ENCODE results near the gene POLR3A.

Gene POLR3A

GRCh38 chr10:78047314-78047891, 18.1 kb upstream of the POLR3A start:
- peak; percentile 56 to 64 for DNase-seq (ENCODE audit: extremely low read depth in 1 of 2, low read depth in 1 of 2)

DNA sequence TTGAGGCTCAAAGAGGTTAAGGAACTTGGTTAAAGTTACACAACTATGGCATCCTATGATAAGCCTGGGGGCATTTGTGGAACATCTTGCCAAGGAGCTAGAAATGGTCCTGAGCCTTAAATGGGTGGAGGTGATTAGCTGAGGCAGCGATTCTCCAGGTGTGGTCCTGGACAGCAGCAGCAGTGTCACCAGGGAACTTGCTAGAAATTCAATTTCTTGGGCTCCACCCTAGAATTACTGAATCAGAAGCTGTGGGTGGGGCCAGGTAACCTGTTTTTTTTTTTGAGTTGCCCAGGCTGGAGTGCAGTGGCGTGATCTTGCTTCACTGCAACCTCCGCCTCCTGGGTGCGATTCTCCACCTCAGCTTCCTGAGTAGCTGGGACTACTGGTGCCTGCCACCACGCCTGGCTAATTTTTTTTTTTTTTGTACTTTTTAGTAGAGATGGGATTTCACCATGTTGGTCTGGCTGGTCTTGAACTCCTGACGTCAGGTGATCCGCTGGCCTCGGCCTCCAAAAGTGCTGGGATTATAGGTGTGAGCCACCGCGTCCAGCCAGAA, 17.5 kb upstream of the POLR3A start:
- no peak for DNase-seq (ENCODE audit: extremely low read depth in 1 of 2, low read depth in 1 of 2)

DNA sequence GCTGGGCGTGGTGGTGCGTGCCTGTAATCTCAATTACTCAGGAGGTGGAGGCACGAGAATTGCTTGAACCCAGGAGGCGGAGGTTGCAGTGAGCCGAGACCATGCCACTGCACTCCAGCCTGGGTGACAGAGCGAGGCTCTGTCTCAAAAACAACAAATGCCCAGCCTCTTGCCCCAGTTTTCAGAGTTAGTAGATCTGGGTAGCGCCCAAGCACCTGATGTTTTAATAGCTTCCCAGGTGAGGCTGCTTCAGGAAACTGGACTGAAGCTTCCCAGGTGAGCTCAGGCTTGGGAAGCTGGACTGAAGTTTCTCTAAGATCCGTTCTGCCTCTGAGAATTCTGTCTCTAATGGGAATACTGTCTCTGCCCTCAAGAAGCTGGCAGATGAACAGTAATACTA, 16.5 kb upstream of the POLR3A start:
- no peak for DNase-seq (ENCODE audit: extremely low read depth in 1 of 2, low read depth in 1 of 2)

GRCh38 chr10:78045237-78045636, 15.9 kb upstream of the POLR3A start:
- DNase-seq (ENCODE audit: extremely low read depth in 1 of 2, low read depth in 1 of 2), result no peak

DNA sequence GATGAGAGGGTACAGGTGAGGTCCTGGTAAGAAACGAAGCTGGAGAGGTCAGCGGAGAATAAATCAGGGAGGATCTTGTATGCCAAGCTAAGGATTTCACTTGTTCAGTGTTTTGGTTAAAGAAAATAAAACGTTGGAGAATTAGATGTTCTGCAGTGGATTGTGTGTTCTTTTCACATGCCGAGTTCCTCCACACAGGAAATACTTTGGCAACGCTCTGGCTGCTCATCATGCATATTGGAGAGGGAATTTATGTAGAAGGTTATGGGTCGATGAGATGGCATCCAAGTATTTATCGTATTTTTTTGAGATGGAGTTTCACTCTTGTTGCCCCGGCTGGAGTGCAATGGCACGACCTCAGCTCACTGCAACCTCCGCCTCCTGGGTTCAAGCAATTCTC, 15.4 kb upstream of the POLR3A start:
- DNase-seq (ENCODE audit: extremely low read depth in 1 of 2, low read depth in 1 of 2), result no peak

DNA sequence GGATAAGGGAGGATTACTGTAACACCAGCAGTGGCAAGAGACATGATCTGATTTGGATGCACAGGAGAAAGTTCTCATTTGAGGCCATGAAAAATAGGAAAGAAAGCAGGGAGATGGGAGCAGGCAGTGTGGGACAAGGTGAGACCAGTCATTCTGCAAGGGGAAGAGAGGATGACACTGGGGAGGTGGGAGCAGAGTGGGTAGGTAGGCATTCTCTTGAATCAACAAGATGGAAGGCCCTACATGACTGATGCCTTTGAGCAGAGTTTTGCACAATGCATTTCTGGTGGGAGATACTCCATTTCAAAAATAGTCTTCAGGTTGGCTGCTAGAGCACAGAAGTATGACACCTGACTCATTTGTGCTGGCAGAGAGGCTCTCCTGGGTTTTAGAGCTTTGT, 14.9 kb upstream of the POLR3A start:
- no peak for DNase-seq (ENCODE audit: extremely low read depth in 1 of 2, low read depth in 1 of 2)

DNA sequence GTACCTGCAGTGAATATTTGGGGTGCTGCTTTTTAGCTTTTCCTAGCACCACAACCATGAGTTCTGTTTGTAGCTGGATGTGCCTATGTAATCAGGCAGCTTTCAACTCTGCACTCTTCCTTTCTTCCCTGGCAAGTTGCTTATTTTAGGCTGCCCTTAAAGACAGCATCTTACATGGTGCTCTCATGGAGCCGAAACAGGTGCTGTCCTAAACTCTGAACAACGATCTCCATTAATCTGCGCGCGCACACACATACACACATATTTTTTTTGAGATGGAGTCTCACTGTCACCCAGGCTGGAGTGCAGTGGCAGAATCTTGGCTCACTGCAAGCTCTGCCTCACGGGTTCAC, 13.4 kb upstream of the POLR3A start:
- DNase-seq (ENCODE audit: extremely low read depth in 1 of 2, low read depth in 1 of 2), result no peak

DNA sequence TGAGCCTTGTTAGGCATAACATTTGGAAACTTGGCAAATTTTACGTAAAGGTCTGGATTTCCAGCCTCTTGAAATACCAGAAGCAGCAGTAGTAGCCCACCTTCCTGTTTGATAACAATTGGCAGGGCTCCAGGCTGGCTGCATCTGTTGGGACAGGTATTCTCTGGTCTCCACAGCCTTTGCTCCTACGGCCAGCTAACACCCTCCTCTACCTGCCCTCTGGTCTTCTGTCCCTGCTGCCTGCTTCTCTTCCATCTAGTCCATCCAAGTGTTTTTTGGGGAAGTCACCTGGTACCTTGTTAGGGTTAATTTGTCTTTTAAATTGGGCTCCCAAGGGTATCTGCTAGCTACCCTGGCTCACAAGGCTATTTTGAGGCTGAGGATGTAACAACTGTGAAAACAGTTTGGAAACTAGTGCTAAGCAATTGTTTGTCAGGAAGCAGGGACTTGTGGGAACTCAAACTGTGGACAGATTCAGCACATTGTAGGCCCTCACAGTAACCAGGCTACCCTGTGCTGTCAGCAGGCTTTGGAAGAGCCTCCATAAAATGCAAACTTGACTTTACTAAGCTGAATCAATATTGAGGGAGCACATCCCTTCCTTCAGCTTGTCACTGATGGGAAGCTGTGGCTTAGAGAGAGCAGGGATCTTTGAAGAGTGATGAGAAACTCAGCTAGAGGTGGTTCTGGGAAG, 12.9 kb upstream of the POLR3A start:
- DNase-seq (ENCODE audit: extremely low read depth in 1 of 2, low read depth in 1 of 2), result no peak

DNA sequence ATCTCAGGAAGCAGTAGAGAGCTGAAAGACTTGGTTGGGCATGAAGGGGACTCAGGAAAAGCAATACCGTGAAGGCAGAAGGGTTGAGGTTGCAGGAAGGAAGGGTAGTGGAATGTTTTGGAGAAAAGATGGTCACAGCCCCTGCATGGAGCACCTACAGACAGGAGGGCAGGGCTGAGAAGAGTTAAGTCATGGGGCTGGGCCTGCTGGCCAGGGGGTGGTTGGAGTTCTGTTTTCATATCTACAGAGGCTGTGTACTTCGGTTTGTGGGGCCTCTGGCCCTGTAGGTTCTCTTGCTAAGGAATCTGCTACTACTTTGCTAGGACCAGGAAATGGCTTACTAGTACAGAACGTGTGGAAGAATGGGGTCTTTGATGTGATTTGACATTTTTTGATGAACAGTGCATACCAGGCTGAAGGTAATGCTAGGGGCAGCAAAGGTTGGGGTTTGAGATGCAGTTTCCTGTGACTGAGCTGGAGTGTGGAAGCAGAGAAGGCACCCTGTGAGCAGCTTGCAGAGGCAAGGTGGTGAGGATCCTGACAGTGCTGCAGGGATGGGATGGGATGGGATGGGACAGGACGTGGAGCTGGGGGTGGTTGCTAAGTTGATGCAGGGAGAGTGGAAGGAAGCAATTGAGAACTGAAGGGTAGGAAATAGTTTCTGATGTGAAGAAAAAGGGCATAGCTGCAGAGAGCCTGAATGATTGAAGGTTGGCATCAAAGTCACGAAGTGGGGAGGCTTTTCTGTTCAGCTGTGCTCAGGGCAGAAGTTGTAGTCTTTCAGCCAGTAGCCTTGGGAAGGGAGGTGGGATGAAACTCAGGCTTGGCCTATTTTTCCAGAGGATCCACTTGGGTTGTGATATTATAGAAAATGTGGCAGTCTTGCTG, 12.1 kb upstream of the POLR3A start:
- DNase-seq (ENCODE audit: extremely low read depth in 1 of 2, low read depth in 1 of 2), result no peak

DNA sequence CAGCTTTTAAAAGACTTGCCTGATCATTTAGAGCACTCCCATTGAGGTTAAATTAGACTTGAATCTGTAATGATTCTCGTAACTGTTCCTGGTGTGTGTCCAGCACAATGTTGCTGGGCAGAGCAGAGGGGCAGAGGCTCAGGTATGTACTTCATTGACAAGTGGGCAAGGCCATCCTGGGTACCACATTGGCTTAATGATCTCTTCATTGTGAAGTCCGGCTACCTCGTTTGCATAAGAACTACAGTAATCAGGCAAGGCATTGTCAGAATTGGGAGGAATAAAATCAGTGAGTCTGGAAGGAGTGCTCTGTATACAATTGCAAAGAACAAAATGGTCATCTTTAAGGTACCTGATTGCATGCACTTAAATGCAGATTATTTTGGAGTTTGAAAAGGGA, 10.4 kb upstream of the POLR3A start:
- DNase-seq (ENCODE audit: extremely low read depth in 1 of 2, low read depth in 1 of 2), result no peak

DNA sequence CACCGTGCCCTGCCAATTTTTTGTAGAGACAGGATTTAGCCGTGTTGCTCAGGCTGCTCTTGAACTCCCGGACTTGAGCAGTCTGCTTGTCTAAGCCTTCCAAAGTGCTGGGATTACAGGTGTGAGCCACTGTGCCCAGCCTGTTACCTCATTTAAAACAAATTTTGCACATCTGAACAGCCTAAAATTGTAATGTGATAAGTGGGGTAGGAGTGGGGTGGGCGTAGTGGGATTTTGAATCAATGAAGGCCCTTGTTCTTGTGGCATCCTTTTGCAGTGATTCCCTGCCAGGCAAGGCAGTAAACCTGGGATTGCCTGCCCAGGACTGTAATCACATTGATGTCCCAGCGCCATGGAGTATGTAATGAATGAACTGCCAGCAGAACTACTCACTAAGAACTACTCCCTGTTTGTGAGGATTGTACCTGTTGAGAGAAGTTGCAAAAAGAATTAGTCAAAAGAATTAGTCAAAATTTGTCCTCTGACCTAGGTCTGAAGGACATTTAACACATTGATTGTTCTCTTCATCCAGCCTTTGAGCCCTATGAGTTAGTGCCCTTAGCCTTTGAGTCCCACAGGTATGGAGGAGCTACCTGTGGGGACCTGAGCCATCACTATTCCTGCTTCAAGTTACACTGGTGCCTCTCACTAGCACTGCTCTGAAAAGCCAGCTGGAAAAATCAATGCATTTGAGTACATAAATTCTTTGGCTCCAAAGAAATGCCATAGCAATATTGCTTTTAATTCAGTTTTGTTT, 9.7 kb upstream of the POLR3A start:
- no peak for DNase-seq (ENCODE audit: extremely low read depth in 1 of 2, low read depth in 1 of 2)

- DNase-seq (ENCODE audit: extremely low read depth in 1 of 2, low read depth in 1 of 2), result no peak
Observed at GRCh38 chr10:78038105-78038504, 8.8 kb upstream of the POLR3A start.

DNA sequence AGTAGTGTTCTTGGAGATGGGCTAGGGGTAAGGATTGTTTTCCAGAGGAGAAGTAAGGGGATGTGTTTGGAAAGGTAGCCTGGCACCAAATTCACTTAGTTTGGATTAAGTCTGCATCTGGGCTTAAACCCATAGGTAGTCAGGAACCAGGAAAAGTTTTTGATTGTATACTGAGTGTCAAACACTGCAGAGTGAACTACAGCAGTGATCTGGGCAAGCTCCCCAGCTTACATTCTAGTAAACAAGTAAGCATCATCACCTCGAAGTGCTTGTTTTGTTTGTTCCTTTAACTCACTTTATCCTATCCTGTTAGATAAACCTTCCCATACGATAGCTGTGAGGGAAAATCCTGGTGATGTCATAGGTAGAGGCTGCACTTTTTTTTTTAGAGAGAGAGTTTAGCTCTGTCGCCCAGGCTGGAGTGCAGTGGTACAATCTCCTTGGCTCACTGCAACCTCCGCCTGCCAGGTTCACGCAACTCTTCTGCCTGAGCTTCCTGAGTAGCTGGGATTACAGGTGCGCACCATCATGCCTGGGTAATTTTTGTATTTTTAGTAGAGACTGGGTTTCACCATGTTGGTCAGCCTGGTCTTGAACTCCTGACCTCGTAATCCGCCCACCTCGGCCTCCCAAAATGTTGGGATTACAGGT, 6.7 kb upstream of the POLR3A start:
- DNase-seq (ENCODE audit: extremely low read depth in 1 of 2, low read depth in 1 of 2), result no peak

GRCh38 chr10:78035437-78035836, 6.1 kb upstream of the POLR3A start:
- no peak for DNase-seq (ENCODE audit: extremely low read depth in 1 of 2, low read depth in 1 of 2)

- DNase-seq (ENCODE audit: extremely low read depth in 1 of 2, low read depth in 1 of 2), result no peak
Observed at GRCh38 chr10:78035025-78035424, 5.7 kb upstream of the POLR3A start.

- DNase-seq (ENCODE audit: extremely low read depth in 1 of 2, low read depth in 1 of 2), result peak; percentile 82 to 90
Observed at GRCh38 chr10:78033637-78034470, 4.5 kb upstream of the POLR3A start, which contains the start of gene RPS24. RPS24 (plus strand) TSS chr10:78033863; CDS start chr10:78033902, 39 bp downstream.

DNA sequence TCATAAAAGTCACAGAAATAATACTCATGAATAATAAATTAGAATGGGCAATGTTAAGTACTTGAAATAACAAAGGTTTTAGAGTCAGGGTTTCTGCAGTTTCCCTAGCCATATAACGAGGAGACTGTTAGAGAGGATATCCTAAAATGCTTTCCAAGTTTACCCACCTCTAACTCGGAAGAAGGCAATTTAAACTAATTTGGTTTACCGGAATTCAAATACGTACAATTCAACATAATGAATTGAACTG, 4.0 kb upstream of the POLR3A start:
- DNase-seq (ENCODE audit: extremely low read depth in 1 of 2, low read depth in 1 of 2), result no peak

DNA sequence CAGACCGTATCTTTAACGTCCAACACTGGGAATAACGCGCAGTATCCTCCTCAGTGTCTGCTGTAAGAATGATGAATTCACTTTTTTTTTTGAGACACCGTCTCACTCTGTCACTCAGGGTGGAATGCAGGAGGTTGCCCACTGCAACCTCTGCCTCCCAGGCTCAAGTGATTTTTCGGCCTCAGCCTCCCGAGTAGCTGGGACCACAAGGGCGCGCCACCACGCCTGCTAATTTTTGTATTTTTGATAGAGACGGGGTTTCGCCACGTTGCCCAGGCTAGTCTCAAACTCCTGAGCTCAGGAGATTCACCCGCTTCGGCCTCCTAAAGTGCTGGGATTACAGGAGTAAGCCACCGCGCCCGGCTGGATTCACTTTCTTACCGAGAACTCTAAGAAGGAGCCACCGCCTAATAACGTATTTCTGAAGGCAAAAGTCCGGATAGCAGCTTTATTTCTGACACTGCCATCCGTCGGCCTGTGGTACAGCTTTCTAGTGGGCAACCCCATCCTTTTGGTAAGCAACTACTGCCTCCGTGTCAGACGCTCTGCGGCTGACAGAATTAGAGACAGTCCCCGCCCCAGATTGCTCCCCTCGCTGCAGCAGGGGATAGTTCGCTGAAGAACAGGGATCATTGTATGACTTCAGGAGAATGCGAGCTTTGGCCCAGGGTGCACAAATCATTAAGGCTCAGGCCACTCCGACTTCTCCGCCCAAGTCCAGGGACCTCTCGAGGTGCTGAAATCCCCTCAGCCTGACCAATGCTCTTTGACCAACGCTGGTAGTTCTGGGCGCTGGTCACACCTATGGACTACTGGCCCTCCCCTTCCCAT, 662 bp downstream of the POLR3A start:
- no peak for DNase-seq (ENCODE audit: extremely low read depth in 1 of 2, low read depth in 1 of 2)

All from stimulated activated CD8-positive, alpha-beta memory T cell treated with anti-CD3 and anti-CD28 coated beads, Interleukin-7, amount 100 ng/mL, for 48 hours (primary cell).